Neural cell (in vitro differentiated cells): ENCODE data around the gene CYB561D1. TPM values are rescaled to one million over a fixed set of nuclear protein-coding genes. Genes with fewer than 3 reads are reported as not detected.
A peak's percentile ranks its signal among the peaks of the same experiment; 100 is the strongest.

ENCODE experiments used
- H2AFZ ChIP-seq: fragments of 200-600, 300-800 bp; sonication (generic), shearing (Covaris generic); 2 replicates; pipeline ENCODE4 v1.6.0; 2014; ENCODE audit warnings: low read depth, mild to moderate bottlenecking, antibody characterized with exemption, low read length, moderate library complexity
- H3F3A ChIP-seq: fragments of 200-600 bp; shearing (Covaris generic); 2 replicates; pipeline ENCODE4 v1.6.1; 2016; ENCODE audit warnings: mild to moderate bottlenecking, moderate library complexity, mixed read lengths, antibody characterized with exemption, low read length; ENCODE audit not compliant: insufficient read depth, poor library complexity, severe bottlenecking
- H3K27ac ChIP-seq: fragments of 200-600, 300-800 bp; sonication (generic), shearing (Covaris generic); 2 replicates; pipeline ENCODE4 v1.5.1; 2014; ENCODE audit warnings: mild to moderate bottlenecking, low read length, moderate library complexity
- H3K27me3 ChIP-seq: fragments of 300-800, 200-600 bp; sonication (generic), shearing (Covaris generic); 2 replicates; pipeline ENCODE4 v1.6.0; 2014; ENCODE audit warnings: mild to moderate bottlenecking, low read depth, low read length, moderate library complexity; ENCODE audit not compliant: insufficient read depth
- H3K36me3 ChIP-seq: fragments of 300-800, 200-600 bp; sonication (generic), shearing (Covaris generic); 2 replicates; pipeline ENCODE4 v1.5.1; 2014; ENCODE audit warnings: mild to moderate bottlenecking, antibody characterized with exemption, low read length, moderate library complexity; ENCODE audit not compliant: insufficient read depth
- H3K4me2 ChIP-seq: fragments of 300-800, 200-600 bp; sonication (generic), shearing (Covaris generic); 2 replicates; pipeline ENCODE4 v1.6.0; 2014; ENCODE audit warnings: mild to moderate bottlenecking, low read length
- H3K4me3 ChIP-seq: fragments of 300-800, 200-600 bp; sonication (generic), shearing (Covaris generic); 2 replicates; pipeline ENCODE4 v1.5.1; 2014; ENCODE audit warnings: mild to moderate bottlenecking, low read length, moderate library complexity
- H3K79me2 ChIP-seq: fragments of 200-600 bp; shearing (Covaris generic); replicated peaks from 2 replicates; pipeline ENCODE4 v1.6.0; 2014; ENCODE audit warnings: mild to moderate bottlenecking, low read length, moderate library complexity; ENCODE audit not compliant: insufficient read depth
- H3K9ac ChIP-seq: fragments of 300-800, 200-600 bp; sonication (generic), shearing (Covaris generic); 2 replicates; pipeline ENCODE4 v1.6.1; 2016; ENCODE audit warnings: mild to moderate bottlenecking, low read length, mixed read lengths
- H3K9me2 ChIP-seq: fragments of 200-600 bp; shearing (Covaris generic); 2 replicates; pipeline ENCODE4 v1.6.1; 2016; ENCODE audit warnings: mild to moderate bottlenecking, low read length, mixed read lengths; ENCODE audit not compliant: insufficient read depth
- H3K9me3 ChIP-seq: fragments of 200-600, 300-800 bp; sonication (generic), shearing (Covaris generic); 2 replicates; pipeline ENCODE4 v1.6.1; 2016; ENCODE audit warnings: mild to moderate bottlenecking, mixed run types, low read length, moderate library complexity, mixed read lengths
- H4K20me1 ChIP-seq: fragments of 200-600 bp; shearing (Covaris generic); 2 replicates; pipeline ENCODE4 v1.6.1; 2016; ENCODE audit warnings: mild to moderate bottlenecking, mixed run types; ENCODE audit not compliant: insufficient read depth
- CTCF ChIP-seq: fragments of 450-650 bp; IDR thresholded peaks from 2 replicates; pipeline ENCODE4 v1.5.1; 2014; ENCODE audit warnings: antibody characterized with exemption, mild to moderate bottlenecking, moderate library complexity; ENCODE audit not compliant: poor library complexity, severe bottlenecking
- EZH2 ChIP-seq: fragments of 200-600, 300-800 bp; shearing (Covaris generic), sonication (generic); IDR thresholded peaks from 2 replicates; pipeline ENCODE4 v1.6.1; 2014; ENCODE audit warnings: antibody characterized with exemption, low read length, borderline replicate concordance, mild to moderate bottlenecking; ENCODE audit not compliant: insufficient read depth, poor library complexity, severe bottlenecking
- MXI1 ChIP-seq: fragments of 450-650 bp; conservative IDR thresholded peaks from 2 replicates; pipeline ENCODE4 v1.6.1; 2014; ENCODE audit warnings: antibody characterized with exemption, mild to moderate bottlenecking; ENCODE audit not compliant: poor library complexity, severe bottlenecking
- REST ChIP-seq: IDR thresholded peaks from 2 replicates; pipeline ENCODE4 v1.6.1; 2012; ENCODE audit warnings: borderline replicate concordance
- SMC3 ChIP-seq: fragments of 450-650 bp; conservative IDR thresholded peaks from 2 replicates; pipeline ENCODE4 v1.6.1; 2014; ENCODE audit warnings: antibody characterized with exemption, mild to moderate bottlenecking, moderate library complexity; ENCODE audit not compliant: poor library complexity
- polyA plus RNA-seq: library from polyadenylated mRNA; depleted of rRNA; stranded (reverse); fragments of >200 nt; gene quantifications from 2 replicates; pipeline ENCODE4 v1.2.3, GENCODE V29; 2014

CYB561D1 gene
- polyA plus RNA-seq, 1 donor from 2014 or later = 7.2 TPM

GRCh38 chr1:109484519-109484975 lies 9.3 kb upstream of the CYB561D1 start:
- Histone ChIP-seq H3K4me2 (peak overlapping the region; percentile 70), H3K9ac (peak overlapping the region; percentile 91), H3F3A (no peaks in the 10 kb centered on the region), H3K79me2 (peaks cover 8% of the 10 kb centered on the region), H3K9me2 (no peaks in the 10 kb centered on the region), H3K27ac (peak overlapping the region; percentile 92), H3K9me3 (no peaks in the 10 kb centered on the region), H2AFZ (peak overlapping the region; percentile 78), H3K4me3 (peak overlapping the region; percentile 81), H3K27me3 (no peaks in the 10 kb centered on the region), H3K36me3 (no peaks in the 10 kb centered on the region), H4K20me1 (no peaks in the 10 kb centered on the region)
- TF ChIP-seq CTCF (no peak), SMC3 (no peak), EZH2 (no peak), REST (no peak)

GRCh38 chr1:109485001-109485400 lies 8.9 kb upstream of the CYB561D1 start:
- H3F3A ChIP-seq = no peaks in the 10 kb centered on the region
- peak overlapping the region; percentile 92 for H3K27ac ChIP-seq
- H4K20me1 ChIP-seq = no peaks in the 10 kb centered on the region
- H3K36me3 ChIP-seq = no peaks in the 10 kb centered on the region
- peak overlapping the region; percentile 78 for H2AFZ ChIP-seq
- H3K27me3 ChIP-seq = no peaks in the 10 kb centered on the region
- H3K4me2 ChIP-seq = peak overlapping the region; percentile 70
- no peaks in the 10 kb centered on the region for H3K9me2 ChIP-seq
- TF ChIP-seq MXI1 = no peak
- H3K79me2 ChIP-seq = peaks cover 8% of the 10 kb centered on the region
- no peaks in the 10 kb centered on the region for H3K9me3 ChIP-seq
- peak overlapping the region; percentile 81 for H3K4me3 ChIP-seq
- peak overlapping the region; percentile 91 for H3K9ac ChIP-seq

- H3K27ac ChIP-seq = no peak overlapping the region
- H3K36me3 ChIP-seq = no peaks in the 10 kb centered on the region
- no peaks in the 10 kb centered on the region for H3K9me3 ChIP-seq
- H3K79me2 ChIP-seq = peaks cover 8% of the 10 kb centered on the region
- H3K4me3 ChIP-seq = no peak overlapping the region
- TF ChIP-seq EZH2 = no peak
- no peak for TF ChIP-seq SMC3
- H3K9ac ChIP-seq = no peak overlapping the region
- H3F3A ChIP-seq = no peaks in the 10 kb centered on the region
- H4K20me1 ChIP-seq = no peaks in the 10 kb centered on the region
- H3K9me2 ChIP-seq = no peaks in the 10 kb centered on the region
- no peaks in the 10 kb centered on the region for H3K27me3 ChIP-seq
- no peak overlapping the region for H3K4me2 ChIP-seq
- no peak overlapping the region for H2AFZ ChIP-seq
Measured at GRCh38 chr1:109487261-109487660, 6.6 kb upstream of the CYB561D1 start.
